SK-N-MC (cell line): ENCODE results near the gene ATAD2B.
A peak's percentile ranks its signal among the peaks of the same experiment; 100 is the strongest.

ENCODE experiments used
- DNase-seq: peaks from one replicate; pipeline ENCODE4 v3.0.0-alpha.2; 2011; ENCODE audit warnings: low read depth, low spot score
- H3K27ac ChIP-seq: fragments of 200-600 bp; sonication (generic); 2 replicates; pipeline ENCODE4 v1.5.1; 2016; ENCODE audit warnings: mixed run types
- H3K36me3 ChIP-seq: fragments of 200-600 bp; sonication (generic); 2 replicates; pipeline ENCODE4 v1.6.1; 2017; ENCODE audit warnings: antibody characterized with exemption, low read length, mixed read lengths; ENCODE audit not compliant: insufficient read depth
- H3K4me3 ChIP-seq: fragments of 200-600 bp; sonication (generic); 2 replicates; pipeline ENCODE4 v1.5.1; 2016
- H3K9ac ChIP-seq: fragments of 200-600 bp; sonication (generic); 2 replicates; pipeline ENCODE4 v1.8.0; 2017; ENCODE audit warnings: mixed run types, mixed read lengths; ENCODE audit not compliant: insufficient read length
- H3K9me3 ChIP-seq: fragments of 200-600 bp; sonication (generic); 2 replicates; pipeline ENCODE4 v1.6.1; 2017; ENCODE audit warnings: low read depth, mild to moderate bottlenecking, antibody characterized with exemption, low read length, moderate library complexity, mixed read lengths
- EZH2 ChIP-seq: fragments of 200-600 bp; sonication (generic); IDR thresholded peaks from one replicate; pipeline ENCODE4 v1.6.1; 2017; ENCODE audit warnings: antibody characterized with exemption
- FOXP2 ChIP-seq: optimal IDR thresholded peaks from 2 replicates; pipeline ENCODE3; 2011; ENCODE audit warnings: mild to moderate bottlenecking, moderate library complexity; ENCODE audit not compliant: insufficient read depth; ENCODE audit errors: extremely low read length, control extremely low read depth
- POLR2AphosphoS5 ChIP-seq: IDR thresholded peaks from 2 replicates; pipeline ENCODE4 v1.6.1; 2012; ENCODE audit warnings: mild to moderate bottlenecking, low read depth, low read length, borderline replicate concordance

ATAD2B gene

GRCh38 chr2:23826040-23826439 lies 100.9 kb downstream of the ATAD2B start:
- no peak overlapping the region for H3K4me3 ChIP-seq
- H3K9me3 ChIP-seq, result no peaks in the 10 kb centered on the region
- no peaks in the 10 kb centered on the region for H3K36me3 ChIP-seq
- peak overlapping the region; percentile 15; the same call in 1 of the 2 replicates for H3K27ac ChIP-seq
- no peak overlapping the region for H3K9ac ChIP-seq
- TF ChIP-seq EZH2 (no peak), FOXP2 (no peak), POLR2AphosphoS5 (no peak)
- DNase-seq, result no peak

DNA sequence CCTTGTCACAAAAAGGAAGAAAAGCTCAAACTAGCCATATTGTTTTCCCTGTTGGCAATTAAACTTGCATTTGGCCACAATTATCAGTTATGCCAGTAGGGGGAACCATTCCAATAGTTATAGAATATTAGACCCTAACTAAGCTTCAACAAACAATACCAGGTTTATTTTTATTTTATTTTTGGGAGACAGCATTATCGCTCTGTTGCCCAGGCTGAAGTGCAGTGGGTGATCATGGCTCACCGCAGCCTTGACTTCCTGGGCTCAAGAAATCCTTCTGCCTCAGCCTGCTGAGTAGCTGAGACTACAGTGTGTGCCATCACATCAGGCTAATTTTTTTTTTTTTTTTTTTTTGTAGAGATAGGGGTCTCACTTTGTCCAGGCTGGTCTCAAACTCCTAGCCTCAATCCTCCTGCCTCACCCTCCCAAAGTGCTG lies 102.1 kb downstream of the ATAD2B start:
- DNase-seq, result peak; percentile 72
- H3K27ac ChIP-seq, result no peak overlapping the region
- peak overlapping the region; percentile 24 for H3K9ac ChIP-seq
- no peak for TF ChIP-seq EZH2
- no peak for TF ChIP-seq FOXP2
- no peak for TF ChIP-seq POLR2AphosphoS5
- H3K9me3 ChIP-seq, result no peaks in the 10 kb centered on the region
- H3K4me3 ChIP-seq, result no peak overlapping the region
- no peaks in the 10 kb centered on the region for H3K36me3 ChIP-seq

DNA sequence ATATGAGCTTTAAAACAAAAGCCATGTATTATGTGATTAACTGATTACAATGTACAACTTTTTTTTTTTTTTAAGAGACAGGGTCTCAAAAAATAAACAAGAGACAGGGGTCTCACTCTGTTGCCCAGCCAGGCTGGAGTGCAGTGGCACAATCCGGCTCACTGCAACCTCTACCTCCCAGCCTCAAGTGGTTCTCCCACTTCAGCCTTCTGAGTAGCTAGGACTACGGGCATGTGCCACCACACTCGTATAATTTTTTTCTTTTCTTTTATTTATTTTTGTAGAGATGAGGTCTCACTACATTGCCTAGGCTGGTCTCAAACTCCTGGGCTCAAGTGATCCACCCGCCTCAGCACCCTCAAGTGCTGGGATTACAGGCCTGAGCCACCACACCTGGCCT lies 103.1 kb downstream of the ATAD2B start:
- TF ChIP-seq EZH2, result no peak
- no peaks in the 10 kb centered on the region for H3K9me3 ChIP-seq

DNA sequence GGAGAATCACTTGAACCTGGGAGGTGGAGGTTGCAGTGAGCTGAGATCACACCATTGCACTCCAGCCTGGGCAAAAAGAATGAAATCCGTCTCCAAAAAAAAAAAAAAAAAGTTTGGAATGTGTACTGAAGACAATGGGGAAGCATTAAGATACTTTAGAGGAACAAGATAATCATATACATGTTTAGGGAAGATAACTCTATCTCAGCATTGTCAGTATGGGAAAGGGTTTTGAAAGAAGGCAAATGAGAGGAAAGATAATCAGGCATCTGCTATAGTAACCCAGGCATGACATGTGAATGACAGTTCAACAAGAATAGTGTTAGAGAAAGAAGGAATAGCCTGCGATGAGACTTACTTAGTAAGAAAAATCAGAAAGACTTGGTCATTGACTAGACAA lies 112.0 kb downstream of the ATAD2B start:
- Histone ChIP-seq H3K36me3 (peaks cover 4% of the 10 kb centered on the region; the same call in 1 of the 2 replicates), H3K27ac (no peak overlapping the region), H3K9me3 (no peaks in the 10 kb centered on the region), H3K4me3 (no peak overlapping the region), H3K9ac (no peak overlapping the region)
- no peak for DNase-seq
- TF ChIP-seq POLR2AphosphoS5 (no peak), EZH2 (no peak), FOXP2 (no peak)

More for the DNA sequence above, 103.1 kb downstream of the ATAD2B start:
- Histone ChIP-seq H3K27ac (no peak overlapping the region), H3K36me3 (no peaks in the 10 kb centered on the region), H3K9ac (no peak overlapping the region), H3K4me3 (no peak overlapping the region)
- no peak for DNase-seq

GRCh38 chr2:23813438-23813837 lies 113.5 kb downstream of the ATAD2B start:
- TF ChIP-seq FOXP2 (no peak), EZH2 (no peak), POLR2AphosphoS5 (no peak)
- Histone ChIP-seq H3K27ac (no peak overlapping the region), H3K9me3 (no peaks in the 10 kb centered on the region), H3K4me3 (no peak overlapping the region), H3K36me3 (peaks cover 10% of the 10 kb centered on the region; the same call in 1 of the 2 replicates), H3K9ac (no peak overlapping the region)
- DNase-seq, result no peak

DNA sequence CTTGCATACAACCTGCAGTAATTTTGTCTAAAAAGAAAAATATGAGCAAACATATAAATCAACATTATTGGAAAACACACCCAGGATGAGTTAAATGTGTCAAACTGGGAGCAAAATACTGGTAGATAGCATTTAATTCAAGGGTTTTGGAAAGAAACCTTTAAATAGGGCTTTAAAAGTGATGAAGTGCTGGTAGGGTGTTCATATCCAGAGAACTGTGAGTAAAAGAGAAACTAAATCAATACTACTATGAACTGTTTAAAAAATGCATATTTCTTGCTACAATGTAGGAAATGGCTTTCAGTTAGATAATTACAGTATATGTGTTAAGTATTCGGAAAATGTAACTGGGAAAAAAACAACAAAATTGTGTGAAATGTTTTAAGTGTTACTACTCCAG lies 117.8 kb downstream of the ATAD2B start:
- TF ChIP-seq FOXP2, result no peak
- no peak for TF ChIP-seq EZH2
- no peak for TF ChIP-seq POLR2AphosphoS5
- Histone ChIP-seq H3K9ac (no peak overlapping the region), H3K9me3 (no peaks in the 10 kb centered on the region), H3K36me3 (peaks cover 10% of the 10 kb centered on the region; the same call in 1 of the 2 replicates), H3K4me3 (no peak overlapping the region), H3K27ac (0 out of 2 replicates have a peak overlapping the region, but pooled peaks have one; percentile 20)
- no peak for DNase-seq

DNA sequence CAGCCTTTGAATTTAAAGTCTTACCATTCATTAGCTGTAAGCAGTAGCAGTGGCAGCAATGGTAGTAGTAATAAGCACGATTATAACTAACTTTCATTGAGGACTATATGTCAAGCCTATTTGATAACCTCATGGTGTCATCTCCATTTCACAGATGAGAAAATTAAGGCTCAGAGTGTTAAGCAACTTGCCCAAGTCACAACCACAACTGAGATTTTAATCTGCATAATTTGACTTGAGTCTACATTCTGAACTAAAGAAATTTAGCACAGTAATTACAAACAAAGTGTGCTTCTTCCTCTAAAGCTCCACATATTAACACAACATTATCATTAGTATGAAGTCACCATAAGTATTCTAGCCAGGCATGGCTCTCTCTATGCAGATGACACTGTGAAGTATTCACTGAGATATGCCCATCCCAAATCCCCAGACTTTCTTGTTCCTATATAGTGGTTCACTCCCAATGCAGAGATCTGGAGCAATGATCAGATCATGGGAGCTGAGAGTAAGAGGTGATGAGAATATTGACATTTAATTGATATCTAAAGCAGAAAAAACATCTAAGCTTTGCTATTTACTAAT lies 120.2 kb downstream of the ATAD2B start:
- H3K9me3 ChIP-seq, result no peaks in the 10 kb centered on the region
- no peak for DNase-seq
- H3K9ac ChIP-seq, result no peak overlapping the region
- no peak overlapping the region for H3K4me3 ChIP-seq
- no peak for TF ChIP-seq FOXP2
- no peak for TF ChIP-seq POLR2AphosphoS5
- no peak for TF ChIP-seq EZH2
- H3K36me3 ChIP-seq, result peaks cover 10% of the 10 kb centered on the region; the same call in 1 of the 2 replicates
- no peak overlapping the region for H3K27ac ChIP-seq

- Histone ChIP-seq H3K9ac (no peak overlapping the region), H3K9me3 (no peaks in the 10 kb centered on the region), H3K36me3 (peaks cover 10% of the 10 kb centered on the region; the same call in 1 of the 2 replicates), H3K4me3 (no peak overlapping the region), H3K27ac (no peak overlapping the region)
- TF ChIP-seq POLR2AphosphoS5 (no peak), EZH2 (no peak), FOXP2 (no peak)
- no peak for DNase-seq
These were observed 120.7 kb downstream of the ATAD2B start for GRCh38 chr2:23806201-23806600.

GRCh38 chr2:23803965-23804542 lies 122.9 kb downstream of the ATAD2B start:
- TF ChIP-seq FOXP2 (no peak), POLR2AphosphoS5 (no peak), EZH2 (no peak)
- Histone ChIP-seq H3K4me3 (no peak overlapping the region), H3K27ac (no peak overlapping the region)

More at GRCh38 chr2:23803965-23804542, 122.9 kb downstream of the ATAD2B start:
- no peak for DNase-seq
- H3K9me3 ChIP-seq, result no peaks in the 10 kb centered on the region
- H3K9ac ChIP-seq, result no peak overlapping the region
- 0 out of 2 replicates have a peak, but pooled peaks cover 3% of the 10 kb centered on the region for H3K36me3 ChIP-seq
